Left ventricle myocardium superior (tissue), 1 donor: ENCODE data around the gene ASB18. TPM values are rescaled to one million over a fixed set of nuclear protein-coding genes. Genes with fewer than 3 reads are reported as not detected.

ENCODE experiments used
- ATAC-seq: fragments of 200-7000 bp; cut with Tn5 transposase; one replicate; pipeline ENCODE4 v1.9.1; 2020; ENCODE audit warnings: mild to moderate bottlenecking, moderate library complexity
- DNase-seq: peaks from one replicate; pipeline ENCODE4 v3.0.0-alpha.2; 2020
- intact Hi-C: fragments of 100-400 bp; cut with micrococcal nuclease; formaldehyde crosslinking; loops from one replicate; pipeline ENCODE4 v1.11.0; 2022
- total RNA-seq: library from RNA; stranded (reverse); fragmentation: NEBNext Ultra II Directional; extraction: Animal tissue kit (Norgen Biotek cat#: 25700); gene quantifications from one replicate; pipeline ENCODE4 v1.2.1, GENCODE V29; 2021
- donor health status: DM: no; HTN: yes; CAD: no; lungs with severe emphysema.

The ASB18 gene
- total RNA-seq, 1 donor from 2014 or later: 3.8 TPM

GRCh38 chr2:236179236-236180075 is 84.8 kb downstream of the ASB18 start:
- no peak for DNase-seq
- intact Hi-C loops: no loop called here

GRCh38 chr2:236178890-236179235 is 85.3 kb downstream of the ASB18 start:
- intact Hi-C loops: no loop called here
- DNase-seq (no peak), ATAC-seq (no peak)

More at GRCh38 chr2:236179236-236180075, 84.8 kb downstream of the ASB18 start:
- no peak for ATAC-seq

- intact Hi-C loops: no loop called here
- peak; percentile 79 for ATAC-seq
- DNase-seq: peak; percentile 73
Measured at GRCh38 chr2:236177967-236178889, 86.0 kb downstream of the ASB18 start.

- intact Hi-C loops: no loop called here
- DNase-seq: peak; percentile 62
Measured at GRCh38 chr2:236177604-236177966, 86.6 kb downstream of the ASB18 start.

GRCh38 chr2:236176951-236177350 is 87.3 kb downstream of the ASB18 start:
- DNase-seq (no peak), ATAC-seq (no peak)
- intact Hi-C loops: no loop called here

More at GRCh38 chr2:236177604-236177966, 86.6 kb downstream of the ASB18 start:
- peak; percentile 58 for ATAC-seq

- intact Hi-C loops: no loop called here
- no peak for ATAC-seq
- no peak for DNase-seq
Measured at GRCh38 chr2:236176417-236176816, 87.8 kb downstream of the ASB18 start.

- DNase-seq (no peak), ATAC-seq (no peak)
- intact Hi-C loops: no loop called here
Measured at GRCh38 chr2:236175548-236176150, 88.6 kb downstream of the ASB18 start.

- no peak for DNase-seq
- intact Hi-C loops: loop anchor here (5.0 kb wide), 1 partner anchor 397 kb away; no protein-coding TSS in a partner anchor
Measured at GRCh38 chr2:236173729-236174607, 90.2 kb downstream of the ASB18 start.

GRCh38 chr2:236173036-236173728 is 91.0 kb downstream of the ASB18 start:
- intact Hi-C loops: loop anchor here (5.0 kb wide), 1 partner anchor 396 kb away; no protein-coding TSS in a partner anchor
- DNase-seq (no peak), ATAC-seq (no peak)

More at GRCh38 chr2:236173729-236174607, 90.2 kb downstream of the ASB18 start:
- no peak for ATAC-seq

- ATAC-seq (no peak), DNase-seq (no peak)
- intact Hi-C loops: loop anchor here (5.0 kb wide), 1 partner anchor 395 kb away; no protein-coding TSS in a partner anchor
Measured at GRCh38 chr2:236172255-236173035, 91.8 kb downstream of the ASB18 start.

- intact Hi-C loops: loop anchor here (5.0 kb wide), 1 partner anchor 394 kb away; no protein-coding TSS in a partner anchor
- DNase-seq: no peak
- ATAC-seq: no peak
Measured at GRCh38 chr2:236171680-236172254, 92.4 kb downstream of the ASB18 start.

GRCh38 chr2:236171181-236171679 is 93.0 kb downstream of the ASB18 start:
- intact Hi-C loops: loop anchor here (5.0 kb wide), 1 partner anchor 394 kb away; no protein-coding TSS in a partner anchor

GRCh38 chr2:236170590-236171165 is 93.5 kb downstream of the ASB18 start:
- ATAC-seq: no peak

More at GRCh38 chr2:236171181-236171679, 93.0 kb downstream of the ASB18 start:
- DNase-seq: no peak
- ATAC-seq: no peak

GRCh38 chr2:236169741-236170589 is 94.2 kb downstream of the ASB18 start:
- DNase-seq (no peak), ATAC-seq (no peak)
- intact Hi-C loops: loop anchor here (5.0 kb wide), 1 partner anchor 393 kb away; no protein-coding TSS in a partner anchor

More at GRCh38 chr2:236170590-236171165, 93.5 kb downstream of the ASB18 start:
- intact Hi-C loops: loop anchor here (5.0 kb wide), 1 partner anchor 393 kb away; no protein-coding TSS in a partner anchor
- DNase-seq: no peak

GRCh38 chr2:236169151-236169721 is 95.0 kb downstream of the ASB18 start:
- intact Hi-C loops: no loop called here
- DNase-seq (no peak), ATAC-seq (no peak)
